SK-N-SH (cell line): Measurements from ENCODE around the gene MDK. TPM values are rescaled to one million over a fixed set of nuclear protein-coding genes. Genes with fewer than 3 reads are reported as not detected.
A peak's percentile ranks its signal among the peaks of the same experiment; 100 is the strongest.

ENCODE experiments used
- CTCF ChIA-PET: fragments of 300-600, 350-600 bp; formaldehyde crosslinking; extraction: SDS; loops from one replicate; lab custom pipeline; 2021; lab: Yijun Ruan, JAX
- POLR2A ChIA-PET: fragments of 350-600 bp; sonication (Branson Sonifier 250); formaldehyde crosslinking; extraction: SDS; loops from one replicate; lab custom pipeline; 2020; ENCODE audit warnings: antibody characterized with exemption, inconsistent platforms; lab: Yijun Ruan, JAX
- DNase-seq: peaks from one replicate; pipeline ENCODE4 v3.0.0; 2012
- H2AFZ ChIP-seq: fragments of 200-600 bp; sonication (generic); 2 replicates; pipeline ENCODE4 v1.8.1; 2016; ENCODE audit warnings: antibody characterized with exemption, mild to moderate bottlenecking, low read depth
- H3F3A ChIP-seq: fragments of 200-600 bp; sonication (generic); replicated peaks from 2 replicates; pipeline ENCODE3; 2016; ENCODE audit warnings: antibody characterized with exemption, mild to moderate bottlenecking; ENCODE audit not compliant: insufficient read depth
- H3K27ac ChIP-seq, 2 experiments: fragments of 200-500 bp in 1 of 2; fragments of 200-600 bp in 1 of 2; sonication (Bioruptor generic) in 1 of 2; sonication (generic), shearing (Covaris generic) in 1 of 2; 2 replicates each; pipeline versions ENCODE4 v1.5.1 to v1.6.1; 2014 to 2016; ENCODE audit warnings: low read depth in 2 of 2, inconsistent platforms in 1 of 2, low read length in 1 of 2, mild to moderate bottlenecking in 1 of 2, mixed read lengths in 1 of 2
- H3K27me3 ChIP-seq: fragments of 200-600 bp; sonication (generic), shearing (Covaris generic); 2 replicates; pipeline ENCODE4 v1.6.1; 2016; ENCODE audit warnings: mixed run types; ENCODE audit not compliant: insufficient read depth
- H3K36me3 ChIP-seq, 2 experiments: fragments of 200-500 bp in 1 of 2; fragments of 200-600 bp in 1 of 2; sonication (Bioruptor generic) in 1 of 2; sonication (generic) in 1 of 2; replicated peaks in 1 of 2; 2 replicates each; pipeline versions ENCODE3 to v1.5.1; 2014 to 2016; ENCODE audit warnings: low read length in 1 of 2, mild to moderate bottlenecking in 1 of 2; ENCODE audit not compliant: insufficient read depth in 2 of 2, control insufficient read depth in 1 of 2
- H3K4me1 ChIP-seq, 2 experiments: fragments of 200-500 bp in 1 of 2; fragments of 200-600 bp in 1 of 2; sonication (Bioruptor generic) in 1 of 2; sonication (generic), shearing (Covaris generic) in 1 of 2; 2 replicates each; pipeline versions ENCODE4 v1.5.1 to v1.6.1; 2014 to 2016; ENCODE audit warnings: low read depth in 1 of 2, low read length in 1 of 2, mixed run types in 1 of 2; ENCODE audit not compliant: insufficient read depth in 2 of 2, control insufficient read depth in 1 of 2
- H3K4me2 ChIP-seq: fragments of 200-600 bp; sonication (generic), shearing (Covaris generic); 2 replicates; pipeline ENCODE4 v1.6.1; 2017; ENCODE audit warnings: mixed run types
- H3K4me3 ChIP-seq, 2 experiments: fragments of 200-500 bp in 1 of 2; fragments of 200-600 bp in 1 of 2; sonication (Bioruptor generic) in 1 of 2; sonication (generic), shearing (Covaris generic) in 1 of 2; 2 replicates each; pipeline versions ENCODE4 v1.5.1 to v1.8.1; 2014 to 2016; ENCODE audit warnings: low read depth in 2 of 2, inconsistent platforms in 1 of 2, low read length in 1 of 2, mild to moderate bottlenecking in 1 of 2, mixed read lengths in 1 of 2, moderate library complexity in 1 of 2
- H3K79me2 ChIP-seq: fragments of 200-600 bp; sonication (generic); 2 replicates; pipeline ENCODE4 v1.8.1; 2017; ENCODE audit warnings: mild to moderate bottlenecking; ENCODE audit not compliant: insufficient read depth
- H3K9ac ChIP-seq: fragments of 200-600 bp; sonication (generic); 2 replicates; pipeline ENCODE4 v1.6.1; 2017; ENCODE audit warnings: mixed run types
- H3K9me2 ChIP-seq: fragments of 200-600 bp; sonication (generic); 2 replicates; pipeline ENCODE4 v1.6.1; 2017; ENCODE audit warnings: mixed run types
- H3K9me3 ChIP-seq: fragments of 200-600 bp; sonication (generic); 2 replicates; pipeline ENCODE4 v1.6.1; 2017; ENCODE audit warnings: mixed run types, mild to moderate bottlenecking, moderate library complexity
- H4K20me1 ChIP-seq: fragments of 200-600 bp; sonication (generic); 2 replicates; pipeline ENCODE4 v1.6.1; 2017; ENCODE audit warnings: mild to moderate bottlenecking, mixed run types; ENCODE audit not compliant: insufficient read depth
- CHD2 ChIP-seq: fragments of 150-350 bp; IDR thresholded peaks from 2 replicates; pipeline ENCODE4 v1.6.1; 2018; ENCODE audit warnings: low read length; ENCODE audit not compliant: partially characterized antibody
- EP300 ChIP-seq, 2 experiments: IDR thresholded peaks; 2 replicates each; pipeline versions ENCODE4 v1.4.0 to v1.6.1; 2012; ENCODE audit warnings: borderline replicate concordance in 1 of 2, low read depth in 1 of 2, low read length in 1 of 2
- FOSL2 ChIP-seq: IDR thresholded peaks from 2 replicates; pipeline ENCODE4 v1.4.0; 2012; ENCODE audit warnings: low read depth, mild to moderate bottlenecking, moderate library complexity, borderline replicate concordance
- FOXJ3 ChIP-seq: sonication (generic); formaldehyde crosslinking; IDR thresholded peaks from 2 replicates; pipeline ENCODE4 v1.5.1; 2020; ENCODE audit warnings: mild to moderate bottlenecking, missing genetic modification reagents
- GATA2 ChIP-seq: sonication (generic); formaldehyde crosslinking; IDR thresholded peaks from 2 replicates; pipeline ENCODE4 v1.5.0; 2020; ENCODE audit warnings: mild to moderate bottlenecking, missing genetic modification reagents
- MXI1 ChIP-seq: IDR thresholded peaks from 2 replicates; pipeline ENCODE4 v1.6.1; 2012; ENCODE audit warnings: mild to moderate bottlenecking, low read depth, low read length, improper control_type of control experiment
- RXRA ChIP-seq: IDR thresholded peaks from 2 replicates; pipeline ENCODE4 v1.4.0; 2012; ENCODE audit warnings: low read depth, mild to moderate bottlenecking, borderline replicate concordance
- TCF12 ChIP-seq: IDR thresholded peaks from 2 replicates; pipeline ENCODE4 v1.4.0; 2012
- WGBS: methylation state at CpG from one replicate; pipeline ENCODE4 v1.1.6; 2017; ENCODE audit warnings: low lambda C conversion rate; 5-methylcytosine and 5-hydroxymethylcytosine counted together
- polyA plus RNA-seq, 3 experiments: library from polyadenylated mRNA; depleted of rRNA; stranded (reverse); fragments of >200 nt; gene quantifications; 2 replicates each; pipeline ENCODE4 v1.2.3, GENCODE V29; 2012
- TF ChIP-seq, protein P1 (sequence below): IDR thresholded peaks from 2 replicates; pipeline ENCODE4 v1.4.0; 2012; ENCODE audit warnings: low read depth, borderline replicate concordance
- TF ChIP-seq, protein P2 (sequence below): fragments of 150-350 bp; IDR thresholded peaks from 2 replicates; pipeline ENCODE4 v1.6.1; 2016; ENCODE audit warnings: mild to moderate bottlenecking, low read depth, low read length

Gene MDK
- polyA plus RNA-seq, 1 of the 3 experiments (the other 2 are of a cell fraction), result 2,395 TPM

DNA sequence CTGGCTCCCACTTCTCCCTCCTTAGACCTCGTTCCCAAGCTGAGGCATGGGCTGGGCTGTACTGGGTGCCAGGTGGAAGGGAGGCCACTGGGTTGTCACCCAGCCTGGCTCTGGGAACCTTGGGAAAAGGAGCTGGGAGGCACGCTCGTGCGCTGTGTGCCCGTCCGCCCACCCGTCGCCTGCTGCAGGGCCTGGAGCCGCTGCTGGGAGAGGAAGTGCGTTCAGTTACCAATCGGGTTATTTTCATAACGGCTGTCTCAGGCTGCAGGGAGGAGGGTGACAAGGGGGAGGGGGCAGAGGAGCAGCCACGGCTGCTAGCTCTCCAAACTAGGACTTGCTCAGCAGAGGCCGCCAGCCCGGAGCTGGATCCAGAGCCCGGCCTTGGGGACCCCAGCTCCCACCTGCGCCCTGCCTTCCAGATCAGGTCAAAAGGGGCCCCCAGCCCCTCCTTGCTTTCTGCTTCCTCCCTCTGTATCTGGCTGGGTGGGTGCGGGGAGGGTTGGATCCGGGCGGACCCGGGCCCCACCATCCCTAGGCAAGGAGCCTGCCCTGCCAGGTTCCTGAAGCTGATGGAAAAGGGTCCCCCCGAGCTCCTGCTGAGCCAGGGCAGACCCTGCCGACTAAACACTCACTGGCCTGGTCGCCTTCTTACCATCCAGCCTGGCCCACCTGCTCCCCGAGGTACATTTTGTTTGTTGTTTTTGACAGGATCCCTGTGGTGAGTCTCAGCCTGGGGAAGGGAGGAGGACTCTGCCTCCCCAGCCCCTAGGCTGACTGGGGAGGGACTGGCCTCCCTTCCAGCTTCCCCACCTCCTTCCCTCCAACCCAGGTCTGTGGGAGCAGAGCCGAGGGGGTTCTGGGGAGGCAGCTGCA is 19.9 kb upstream of the MDK start:
- ChIA-PET CTCF (interaction anchor here (1.2 to 18.0 kb wide), 8 partner anchors 8 to 167 kb away, joined by 3 to 423 read pairs (median 4); partner anchors contain the start of gene DGKZ), POLR2A (interaction anchor here (1.1 to 1.3 kb wide), 2 partner anchors 9 to 22 kb away, joined by 3 to 6 read pairs; no protein-coding TSS in a partner anchor)
- no peaks in the 10 kb centered on the region for H3K9me3 ChIP-seq
- no peaks in the 10 kb centered on the region for H3F3A ChIP-seq
- no peak overlapping the region for H3K4me3 ChIP-seq
- H3K27me3 ChIP-seq, result no peaks in the 10 kb centered on the region
- peak overlapping the region; percentile 86 to 91 for H3K27ac ChIP-seq
- H3K9ac ChIP-seq, result peak overlapping the region; percentile 43; the same call in 1 of the 2 replicates
- peak; percentile 88 for DNase-seq
- 43% methylated on average over 10 of the region's 26 CpGs for WGBS
- H3K36me3 ChIP-seq, result no peaks in the 10 kb centered on the region
- H2AFZ ChIP-seq, result 0 out of 2 replicates have a peak overlapping the region, but pooled peaks have one; percentile 47
- peak overlapping the region; percentile 74; the same call in 1 of the 2 replicates for H3K4me2 ChIP-seq
- no peaks in the 10 kb centered on the region for H4K20me1 ChIP-seq
- H3K4me1 ChIP-seq, result peaks cover 28 to 43% of the 10 kb centered on the region in 2 experiments; a peak in 3 of 4 replicates
- H3K9me2 ChIP-seq, result no peaks in the 10 kb centered on the region
- peaks cover 55% of the 10 kb centered on the region for H3K79me2 ChIP-seq
- TF ChIP-seq GATA2 (CRISPR knock-in tag) (no peak), FOXJ3 (CRISPR knock-in tag) (peak; percentile 18; the same call in 1 of the 2 replicates), TCF12 (no peak), FOSL2 (no peak), CHD2 (peak; percentile 23), EP300 (IDR thresholded peaks at IDR 0.05; ENCODE audit: borderline replicate concordance in 1 of 2, low read depth in 1 of 2, low read length in 1 of 2) (0 out of 4 replicates have a peak, but pooled peaks of 1 of the 2 experiments have one; percentile 25), RXRA (no peak), MXI1 (peak; percentile 71; the same call in 1 of the 2 replicates)
- TF ChIP-seq, protein P1, sequence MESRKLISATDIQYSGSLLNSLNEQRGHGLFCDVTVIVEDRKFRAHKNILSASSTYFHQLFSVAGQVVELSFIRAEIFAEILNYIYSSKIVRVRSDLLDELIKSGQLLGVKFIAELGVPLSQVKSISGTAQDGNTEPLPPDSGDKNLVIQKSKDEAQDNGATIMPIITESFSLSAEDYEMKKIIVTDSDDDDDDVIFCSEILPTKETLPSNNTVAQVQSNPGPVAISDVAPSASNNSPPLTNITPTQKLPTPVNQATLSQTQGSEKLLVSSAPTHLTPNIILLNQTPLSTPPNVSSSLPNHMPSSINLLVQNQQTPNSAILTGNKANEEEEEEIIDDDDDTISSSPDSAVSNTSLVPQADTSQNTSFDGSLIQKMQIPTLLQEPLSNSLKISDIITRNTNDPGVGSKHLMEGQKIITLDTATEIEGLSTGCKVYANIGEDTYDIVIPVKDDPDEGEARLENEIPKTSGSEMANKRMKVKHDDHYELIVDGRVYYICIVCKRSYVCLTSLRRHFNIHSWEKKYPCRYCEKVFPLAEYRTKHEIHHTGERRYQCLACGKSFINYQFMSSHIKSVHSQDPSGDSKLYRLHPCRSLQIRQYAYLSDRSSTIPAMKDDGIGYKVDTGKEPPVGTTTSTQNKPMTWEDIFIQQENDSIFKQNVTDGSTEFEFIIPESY, result no peak
- TF ChIP-seq, protein P2, sequence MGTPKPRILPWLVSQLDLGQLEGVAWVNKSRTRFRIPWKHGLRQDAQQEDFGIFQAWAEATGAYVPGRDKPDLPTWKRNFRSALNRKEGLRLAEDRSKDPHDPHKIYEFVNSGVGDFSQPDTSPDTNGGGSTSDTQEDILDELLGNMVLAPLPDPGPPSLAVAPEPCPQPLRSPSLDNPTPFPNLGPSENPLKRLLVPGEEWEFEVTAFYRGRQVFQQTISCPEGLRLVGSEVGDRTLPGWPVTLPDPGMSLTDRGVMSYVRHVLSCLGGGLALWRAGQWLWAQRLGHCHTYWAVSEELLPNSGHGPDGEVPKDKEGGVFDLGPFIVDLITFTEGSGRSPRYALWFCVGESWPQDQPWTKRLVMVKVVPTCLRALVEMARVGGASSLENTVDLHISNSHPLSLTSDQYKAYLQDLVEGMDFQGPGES, result no peak
- TF ChIP-seq, all 33 proteins: peak for 4
